Measurements from ENCODE around the gene DSCAM.

DNA sequence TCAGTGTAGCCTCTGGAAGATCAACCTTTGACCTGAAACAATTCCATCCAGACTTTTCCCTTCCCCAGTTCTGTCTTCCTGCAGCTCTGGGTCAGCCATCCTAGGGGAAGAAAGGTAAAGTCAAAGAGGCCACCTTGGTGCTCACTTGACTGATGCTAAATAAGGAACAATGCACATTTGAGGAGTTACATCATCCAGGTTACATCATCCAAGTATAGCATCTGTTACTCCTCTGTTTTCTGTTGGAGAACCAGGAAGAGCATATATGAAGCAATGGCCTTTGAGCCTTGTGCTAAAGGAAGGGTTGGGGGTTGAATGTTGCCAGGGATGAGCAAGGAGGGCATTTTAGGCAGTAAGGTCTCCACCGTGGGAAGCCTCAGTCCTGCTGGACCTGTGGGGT is 3.1 kb upstream of the DSCAM start:
- no peak for TF ChIP-seq CTCF (IDR thresholded peaks at IDR 0.05)
- no peak for TF ChIP-seq POLR2A (IDR thresholded peaks at IDR 0.05)
